HFFc6 (cell line): Measurements from ENCODE around the gene TBX15. TPM values are rescaled to one million over a fixed set of nuclear protein-coding genes. Genes with fewer than 3 reads are reported as not detected.
"Not testable (repeated sequence)": the region's sequence is repeated elsewhere in the genome, so short reads cannot be mapped to it uniquely, and the experiment has no call there.

ENCODE experiments used
- DNase-seq: peaks from one replicate; pipeline ENCODE4 v3.0.0-alpha.2; 2018
- H3K27ac Mint-ChIP-seq: 2 replicates; pipeline ENCODE4 v1.8.0; 2020; ENCODE audit warnings: mild to moderate bottlenecking, mixed read lengths
- H3K27me3 Mint-ChIP-seq: 2 replicates; pipeline ENCODE4 v1.8.0; 2021; ENCODE audit warnings: mild to moderate bottlenecking, moderate library complexity, mixed read lengths; ENCODE audit not compliant: insufficient read depth
- H3K36me3 Mint-ChIP-seq: 2 replicates; pipeline ENCODE4 v1.8.0; 2021; ENCODE audit warnings: low read depth, mixed read lengths
- H3K4me1 Mint-ChIP-seq: 2 replicates; pipeline ENCODE4 v1.8.0; 2020; ENCODE audit warnings: low read depth, mixed read lengths
- H3K4me3 Mint-ChIP-seq: 2 replicates; pipeline ENCODE4 v1.8.0; 2020; ENCODE audit warnings: mild to moderate bottlenecking, moderate library complexity, mixed read lengths
- H3K9me3 Mint-ChIP-seq: 2 replicates; pipeline ENCODE4 v1.8.0; 2020; ENCODE audit warnings: mild to moderate bottlenecking, mixed read lengths
- total RNA-seq, 6 experiments: library from RNA; stranded (reverse); fragmentation: NEBNext Ultra II Directional; extraction: Animal tissue kit (Norgen Biotek cat#: 25700); gene quantifications; 2 replicates in 1 of 6; 3 replicates in 5 of 6; pipeline ENCODE4 v1.2.3, GENCODE V29; 2021
- TF ChIP-seq, protein P1 (sequence below): fragments of 200-600 bp; sonication (generic); IDR thresholded peaks from 2 replicates; pipeline ENCODE4 v1.5.0; 2021; ENCODE audit warnings: antibody characterized with exemption, mild to moderate bottlenecking

Gene TBX15
- total RNA-seq, 6 experiments from 2014 or later = 5.3 to 12.2 (median 10.0) TPM

- H3K27ac Mint-ChIP-seq = peak overlapping the region; percentile 91
- no peaks in the 10 kb centered on the region for H3K9me3 Mint-ChIP-seq
- H3K4me1 Mint-ChIP-seq = peaks cover 58% of the 10 kb centered on the region
- peak overlapping the region; percentile 73; the same call in 1 of the 2 replicates for H3K4me3 Mint-ChIP-seq
- H3K36me3 Mint-ChIP-seq = peaks cover 8% of the 10 kb centered on the region; the same call in 1 of the 2 replicates
- DNase-seq = no peak
- TF ChIP-seq, protein P1, sequence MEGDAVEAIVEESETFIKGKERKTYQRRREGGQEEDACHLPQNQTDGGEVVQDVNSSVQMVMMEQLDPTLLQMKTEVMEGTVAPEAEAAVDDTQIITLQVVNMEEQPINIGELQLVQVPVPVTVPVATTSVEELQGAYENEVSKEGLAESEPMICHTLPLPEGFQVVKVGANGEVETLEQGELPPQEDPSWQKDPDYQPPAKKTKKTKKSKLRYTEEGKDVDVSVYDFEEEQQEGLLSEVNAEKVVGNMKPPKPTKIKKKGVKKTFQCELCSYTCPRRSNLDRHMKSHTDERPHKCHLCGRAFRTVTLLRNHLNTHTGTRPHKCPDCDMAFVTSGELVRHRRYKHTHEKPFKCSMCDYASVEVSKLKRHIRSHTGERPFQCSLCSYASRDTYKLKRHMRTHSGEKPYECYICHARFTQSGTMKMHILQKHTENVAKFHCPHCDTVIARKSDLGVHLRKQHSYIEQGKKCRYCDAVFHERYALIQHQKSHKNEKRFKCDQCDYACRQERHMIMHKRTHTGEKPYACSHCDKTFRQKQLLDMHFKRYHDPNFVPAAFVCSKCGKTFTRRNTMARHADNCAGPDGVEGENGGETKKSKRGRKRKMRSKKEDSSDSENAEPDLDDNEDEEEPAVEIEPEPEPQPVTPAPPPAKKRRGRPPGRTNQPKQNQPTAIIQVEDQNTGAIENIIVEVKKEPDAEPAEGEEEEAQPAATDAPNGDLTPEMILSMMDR = no peak
- H3K27me3 Mint-ChIP-seq = peaks cover 4% of the 10 kb centered on the region; the same call in 1 of the 2 replicates
These were observed 28.0 kb downstream of the TBX15 start for GRCh38 chr1:118960026-118960561.

DNA sequence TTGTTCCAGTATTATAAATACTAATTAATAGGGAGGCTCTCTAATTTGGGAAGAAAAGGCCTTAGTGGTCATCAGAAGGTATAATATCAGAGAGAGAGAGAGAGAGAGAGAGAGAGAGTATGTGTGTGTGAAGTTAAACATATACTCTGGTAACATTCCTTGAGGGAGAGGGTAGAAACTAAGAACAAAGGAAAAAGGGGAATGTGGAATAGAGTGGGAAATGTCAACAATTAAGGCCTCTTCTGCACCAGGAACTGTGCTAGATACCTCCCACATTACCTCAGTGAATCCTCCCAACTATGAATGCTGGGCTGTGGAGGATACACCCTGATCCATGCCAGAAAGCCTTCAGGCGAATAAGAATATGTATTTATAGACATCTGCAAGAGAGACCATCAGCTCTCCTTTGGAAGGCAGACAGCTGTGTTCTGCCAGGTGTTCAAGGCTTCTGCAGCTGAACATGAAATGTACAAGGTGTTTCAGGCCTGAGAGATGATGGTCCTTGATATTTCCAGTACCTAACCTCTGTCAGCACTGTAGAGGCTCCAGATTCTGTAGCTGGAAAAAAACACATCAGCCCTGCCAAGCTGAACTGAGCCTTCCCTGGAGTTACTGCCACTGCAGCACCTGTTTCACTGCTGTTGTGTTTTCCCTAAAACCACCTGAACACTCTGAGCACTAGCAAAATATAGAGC is 29.1 kb downstream of the TBX15 start:
- Mint-ChIP-seq H3K27me3 (peaks cover 4% of the 10 kb centered on the region; the same call in 1 of the 2 replicates), H3K4me1 (peaks cover 66% of the 10 kb centered on the region), H3K27ac (peak overlapping the region; percentile 43; the same call in 1 of the 2 replicates), H3K36me3 (peaks cover 8% of the 10 kb centered on the region; the same call in 1 of the 2 replicates), H3K4me3 (no peak overlapping the region), H3K9me3 (no peaks in the 10 kb centered on the region)
- DNase-seq = no peak
- TF ChIP-seq, protein P1 = no peak

DNA sequence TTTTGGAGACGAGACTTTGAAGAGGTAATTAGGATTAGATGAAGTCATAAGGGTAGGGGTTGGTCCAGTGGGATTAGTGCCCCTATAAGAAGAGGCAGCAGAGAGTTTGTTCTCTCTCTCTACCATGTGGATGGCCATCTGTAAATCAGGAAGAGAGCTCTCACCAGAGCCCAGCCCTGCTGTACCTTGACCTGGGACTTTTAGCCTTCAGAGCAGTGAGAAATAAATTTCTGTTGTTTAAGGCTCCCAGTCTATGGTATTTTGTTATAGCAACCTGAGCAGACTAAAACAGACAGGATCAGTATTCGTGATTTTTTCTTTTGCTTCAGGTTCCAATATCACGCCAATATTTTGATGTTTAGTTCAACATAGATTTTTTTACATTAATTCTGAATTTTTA is 30.0 kb downstream of the TBX15 start:
- H3K36me3 Mint-ChIP-seq = peaks cover under 1% of the 10 kb centered on the region; the same call in 1 of the 2 replicates

GRCh38 chr1:118957579-118957978 is 30.6 kb downstream of the TBX15 start:
- peaks cover 62% of the 10 kb centered on the region for H3K4me1 Mint-ChIP-seq

More for the DNA sequence above, 30.0 kb downstream of the TBX15 start:
- no peak overlapping the region for H3K27ac Mint-ChIP-seq
- no peak for DNase-seq
- peaks cover 4% of the 10 kb centered on the region; the same call in 1 of the 2 replicates for H3K27me3 Mint-ChIP-seq
- TF ChIP-seq, protein P1 = no peak
- H3K9me3 Mint-ChIP-seq = no peaks in the 10 kb centered on the region
- peaks cover 66% of the 10 kb centered on the region for H3K4me1 Mint-ChIP-seq
- H3K4me3 Mint-ChIP-seq = no peak overlapping the region

GRCh38 chr1:118954301-118954905 is 33.7 kb downstream of the TBX15 start:
- H3K36me3 Mint-ChIP-seq = peaks cover 12% of the 10 kb centered on the region; the same call in 1 of the 2 replicates
- no peaks in the 10 kb centered on the region for H3K27me3 Mint-ChIP-seq
- peak overlapping the region; percentile 7; the same call in 1 of the 2 replicates for H3K4me3 Mint-ChIP-seq
- DNase-seq = peak; percentile 36
- H3K9me3 Mint-ChIP-seq = no peaks in the 10 kb centered on the region
- H3K27ac Mint-ChIP-seq = peak overlapping the region; percentile 49
- H3K4me1 Mint-ChIP-seq = peaks cover 55% of the 10 kb centered on the region
- TF ChIP-seq, protein P1 = no peak

More at GRCh38 chr1:118957579-118957978, 30.6 kb downstream of the TBX15 start:
- H3K36me3 Mint-ChIP-seq, H3K9me3 Mint-ChIP-seq, H3K27ac Mint-ChIP-seq, H3K4me3 Mint-ChIP-seq, H3K27me3 Mint-ChIP-seq, DNase-seq: not testable (repeated sequence)
